ENCODE results near the gene DOCK3.
"Not testable (repeated sequence)": the region's sequence is repeated elsewhere in the genome, so short reads cannot be mapped to it uniquely, and the experiment has no call there.

The DOCK3 gene

GRCh38 chr3:50882733-50883132, 208.0 kb downstream of the DOCK3 start:
- DNase-seq (ENCODE audit: low read depth in 2 of 2) = not testable (repeated sequence)

- no peak for DNase-seq (ENCODE audit: low read depth in 2 of 2)
These were observed 209.0 kb downstream of the DOCK3 start for GRCh38 chr3:50883755-50884154.

GRCh38 chr3:50885070-50885850, 210.5 kb downstream of the DOCK3 start:
- no peak for DNase-seq (ENCODE audit: low read depth in 2 of 2)

GRCh38 chr3:50890688-50891344, 216.1 kb downstream of the DOCK3 start:
- no peak for DNase-seq (ENCODE audit: low read depth in 2 of 2)

GRCh38 chr3:50901097-50901496, 226.4 kb downstream of the DOCK3 start:
- not testable (repeated sequence) for DNase-seq (ENCODE audit: low read depth in 2 of 2)

- DNase-seq (ENCODE audit: low read depth in 2 of 2) = no peak
These were observed 238.0 kb downstream of the DOCK3 start for GRCh38 chr3:50912746-50913145.

GRCh38 chr3:50913260-50913659, 238.5 kb downstream of the DOCK3 start:
- no peak for DNase-seq (ENCODE audit: low read depth in 2 of 2)

- not testable (repeated sequence) for DNase-seq (ENCODE audit: low read depth in 2 of 2)
These were observed 247.3 kb downstream of the DOCK3 start for GRCh38 chr3:50922071-50922470.

- DNase-seq (ENCODE audit: low read depth in 2 of 2) = no peak
These were observed 249.2 kb downstream of the DOCK3 start for GRCh38 chr3:50923955-50924354.

- no peak for DNase-seq (ENCODE audit: low read depth in 2 of 2)
These were observed 249.9 kb downstream of the DOCK3 start for GRCh38 chr3:50924638-50925037.

GRCh38 chr3:50926868-50927267, 252.1 kb downstream of the DOCK3 start:
- DNase-seq (ENCODE audit: low read depth in 2 of 2) = no peak

GRCh38 chr3:50930371-50931208, 255.9 kb downstream of the DOCK3 start:
- no peak for DNase-seq (ENCODE audit: low read depth in 2 of 2)

GRCh38 chr3:50932918-50933317, 258.2 kb downstream of the DOCK3 start:
- not testable (repeated sequence) for DNase-seq (ENCODE audit: low read depth in 2 of 2)

GRCh38 chr3:50936389-50936788, 261.7 kb downstream of the DOCK3 start:
- no peak for DNase-seq (ENCODE audit: low read depth in 2 of 2)

- DNase-seq (ENCODE audit: low read depth in 2 of 2) = no peak
These were observed 272.7 kb downstream of the DOCK3 start for GRCh38 chr3:50947419-50947818.

GRCh38 chr3:50950591-50950990, 275.9 kb downstream of the DOCK3 start:
- no peak for DNase-seq (ENCODE audit: low read depth in 2 of 2)

GRCh38 chr3:50953825-50954414, 279.2 kb downstream of the DOCK3 start:
- no peak for DNase-seq (ENCODE audit: low read depth in 2 of 2)

- DNase-seq (ENCODE audit: low read depth in 2 of 2) = no peak
These were observed 286.7 kb downstream of the DOCK3 start for GRCh38 chr3:50961386-50961785.

- DNase-seq (ENCODE audit: low read depth in 2 of 2) = peak; percentile 2 to 15
These were observed 296.8 kb downstream of the DOCK3 start for GRCh38 chr3:50971487-50971924.

- no peak for DNase-seq (ENCODE audit: low read depth in 2 of 2)
These were observed 297.3 kb downstream of the DOCK3 start for GRCh38 chr3:50972029-50972428.

- DNase-seq (ENCODE audit: low read depth in 2 of 2) = not testable (repeated sequence)
These were observed 303.9 kb downstream of the DOCK3 start for GRCh38 chr3:50978586-50978985.
